Adrenal gland (tissue), 12 donors: Measurements from ENCODE around the gene CA14. TPM values are rescaled to one million over a fixed set of nuclear protein-coding genes. Genes with fewer than 3 reads are reported as not detected.
"Not testable (repeated sequence)": the region's sequence is repeated elsewhere in the genome, so short reads cannot be mapped to it uniquely, and the experiment has no call there.

Experiments used
- DNase-seq, 7 donors: peaks; one replicate each; pipeline ENCODE4 v3.0.0-alpha.2; 2019 to 2020
- H3K27ac ChIP-seq, 5 donors: fragments of 200-600 bp; sonication (generic) in 4 of 5; 1 replicate in 3 of 5; 2 replicates in 2 of 5; pipeline versions ENCODE4 v1.5.1 to v1.8.0; 2016 to 2020; ENCODE audit warnings: mild to moderate bottlenecking in 1 of 5
- H3K27me3 ChIP-seq: fragments of 200-600 bp; 2 replicates; pipeline ENCODE4 v1.8.0; 2021
- H3K36me3 ChIP-seq, 2 donors: fragments of 200-600 bp; replicated peaks in 1 of 2; 1 replicate in 1 of 2; 2 replicates in 1 of 2; pipeline versions ENCODE4 v1.5.1 to v1.8.0; 2018 to 2022
- H3K4me1 ChIP-seq, 2 donors: fragments of 200-600 bp; replicated peaks in 1 of 2; 1 replicate in 1 of 2; 2 replicates in 1 of 2; pipeline versions ENCODE4 v1.5.1 to v1.8.0; 2018 to 2021
- H3K4me3 ChIP-seq, 4 donors: fragments of 200-600 bp; sonication (generic) in 3 of 4; one replicate each; pipeline ENCODE4 v1.5.1; 2016 to 2018
- H3K9me3 ChIP-seq, 3 donors: fragments of 200-600 bp; sonication (generic) in 1 of 3; replicated peaks in 1 of 3; 1 replicate in 2 of 3; 2 replicates in 1 of 3; pipeline versions ENCODE4 v1.5.1 to v1.8.0; 2016 to 2021
- POLR2A ChIP-seq, 2 donors: fragments of 450-650 bp; IDR thresholded peaks; one replicate each; pipeline ENCODE4 v1.6.1; 2017; ENCODE audit warnings: antibody characterized with exemption in 2 of 2, mild to moderate bottlenecking in 2 of 2, moderate library complexity in 1 of 2
- WGBS, 4 donors: extraction: QIAGEN DNeasy Blood & Tissue Kit in 2 of 4; methylation state at CpG; one replicate each; pipeline versions ENCODE4 v1.1.5 to v1.1.7; 2013 to 2017; 5-methylcytosine and 5-hydroxymethylcytosine counted together
- intact Hi-C, 2 donors: fragments of 100-400 bp; cut with DNase I; formaldehyde crosslinking; loops; one replicate each; pipeline versions ENCODE4 v1.14.1 to v1.15.0; 2022 to 2023
- polyA plus RNA-seq, 3 donors: library from polyadenylated mRNA; stranded (reverse); fragments of 200-250 nt in 2 of 3; fragments of 350-450 nt in 1 of 3; fragmentation: Illumina TruSeq in 1 of 3; extraction: RNeasy Lipid Tissue Mini Kit (QIAGEN cat#74804) in 1 of 3; gene quantifications; one replicate each; pipeline ENCODE4 v1.2.3, GENCODE V29; 2013 to 2014
- total RNA-seq, 9 donors: library from RNA; depleted of rRNA in 4 of 9; stranded (reverse); fragments of >200 nt in 4 of 9; fragments of 120-200 nt in 1 of 9; fragmentation: NEBNext Ultra II Directional in 1 of 9; extraction: Animal tissue kit (Norgen Biotek cat#: 25700) in 1 of 9; gene quantifications; one replicate each; pipeline versions ENCODE4 v1.1.0 to v1.2.4, GENCODE V29; 2013 to 2023
- TF ChIP-seq, protein P1 (sequence below), 6 experiments: fragments of 450-650 bp in 4 of 6; fragments of 200-600 bp in 2 of 6; sonication (generic) in 1 of 6; IDR thresholded peaks; 1 replicate in 5 of 6; 2 replicates in 1 of 6; pipeline versions ENCODE4 v1.5.1 to v1.8.0; 2016 to 2021; ENCODE audit warnings: antibody characterized with exemption in 6 of 6, mild to moderate bottlenecking in 2 of 6, moderate library complexity in 1 of 6
- donor health status: healthy with polysubstance abuse.
- donor health status: Bipolar disorder and iron deficiency.
- donor health status: DM: yes; HTN: yes; CAD: no.
- donor health status: DM: no; HTN: no; CAD: no.
- donor health status: DM: no; HTN: no; CAD: no.
- donor health status: DM: yes; HTN: yes; CAD: no.

Gene CA14
- total and polyA plus RNA-seq, 12 donors: 0.32 to 1.1 (median 0.63) TPM; not detected in 6

DNA sequence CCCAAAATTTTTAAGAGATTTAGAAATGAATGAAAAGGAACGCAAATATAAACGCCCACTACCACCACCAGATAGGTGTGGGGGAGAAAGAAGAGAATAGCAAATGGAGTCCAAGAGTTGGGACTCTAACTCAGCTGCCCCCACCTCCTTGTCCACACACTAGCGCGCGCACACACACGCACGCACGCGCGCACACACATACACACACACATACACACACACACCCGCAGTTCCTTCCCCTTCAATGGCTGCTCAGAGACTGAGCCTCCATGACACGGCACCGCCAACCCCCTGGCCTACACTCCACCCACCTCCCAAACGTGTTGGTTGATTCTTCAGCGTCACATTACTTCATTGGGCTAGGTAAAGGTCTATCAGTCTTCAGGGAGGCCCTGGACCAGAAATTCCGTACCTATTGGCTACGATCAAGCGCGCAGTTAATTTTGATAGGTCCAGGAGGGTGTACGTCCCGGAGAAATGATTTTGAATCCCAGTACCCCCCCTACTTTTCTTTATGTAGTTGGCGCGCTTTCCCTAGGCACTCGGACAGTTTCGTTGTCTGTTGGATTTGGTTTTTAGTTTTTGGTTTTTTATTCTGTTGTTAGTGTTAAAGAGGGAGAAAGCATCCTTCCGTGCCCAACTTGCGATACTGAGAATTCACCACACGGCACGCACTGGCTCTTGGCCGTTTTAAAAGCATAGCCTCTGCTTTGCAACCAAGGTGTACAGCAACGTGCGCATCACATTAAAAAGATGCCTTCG, 21.5 kb upstream of the CA14 start, which contains the start of gene ANP32E:
ANP32E (minus strand) TSS at position 261 of the 762 bp plus-strand sequence. CDS start 326 bp downstream, outside the sequence.
- peak; percentile 82 to 96 for TF ChIP-seq POLR2A (IDR thresholded peaks at IDR 0.05)
- TF ChIP-seq, protein P1, sequence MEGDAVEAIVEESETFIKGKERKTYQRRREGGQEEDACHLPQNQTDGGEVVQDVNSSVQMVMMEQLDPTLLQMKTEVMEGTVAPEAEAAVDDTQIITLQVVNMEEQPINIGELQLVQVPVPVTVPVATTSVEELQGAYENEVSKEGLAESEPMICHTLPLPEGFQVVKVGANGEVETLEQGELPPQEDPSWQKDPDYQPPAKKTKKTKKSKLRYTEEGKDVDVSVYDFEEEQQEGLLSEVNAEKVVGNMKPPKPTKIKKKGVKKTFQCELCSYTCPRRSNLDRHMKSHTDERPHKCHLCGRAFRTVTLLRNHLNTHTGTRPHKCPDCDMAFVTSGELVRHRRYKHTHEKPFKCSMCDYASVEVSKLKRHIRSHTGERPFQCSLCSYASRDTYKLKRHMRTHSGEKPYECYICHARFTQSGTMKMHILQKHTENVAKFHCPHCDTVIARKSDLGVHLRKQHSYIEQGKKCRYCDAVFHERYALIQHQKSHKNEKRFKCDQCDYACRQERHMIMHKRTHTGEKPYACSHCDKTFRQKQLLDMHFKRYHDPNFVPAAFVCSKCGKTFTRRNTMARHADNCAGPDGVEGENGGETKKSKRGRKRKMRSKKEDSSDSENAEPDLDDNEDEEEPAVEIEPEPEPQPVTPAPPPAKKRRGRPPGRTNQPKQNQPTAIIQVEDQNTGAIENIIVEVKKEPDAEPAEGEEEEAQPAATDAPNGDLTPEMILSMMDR (IDR thresholded peaks at IDR 0.05): peak in 3 of 6 experiments; percentile 46 to 57 (median 49)
- Histone ChIP-seq H3K36me3 (peaks cover 0 to under 1% of the 10 kb centered on the region in 2 donors), H3K9me3 (no peaks in the 10 kb centered on the region), H3K27ac (peak within 1 kb of the TSS; percentile 97 to 99 (median 98)), H3K4me3 (peak within 1 kb of the TSS; percentile 70 to 90 (median 79)), H3K27me3 (no peaks in the 10 kb centered on the region), H3K4me1 (peaks cover 4 to 17% of the 10 kb centered on the region in 2 donors)
- intact Hi-C loops: no loop called here
- 0 to 1% (median 0%) methylated on average over 32 to 33 of the region's 33 CpGs for WGBS, 4 donors
- peak; percentile 94 to 99 (median 97) for DNase-seq

DNA sequence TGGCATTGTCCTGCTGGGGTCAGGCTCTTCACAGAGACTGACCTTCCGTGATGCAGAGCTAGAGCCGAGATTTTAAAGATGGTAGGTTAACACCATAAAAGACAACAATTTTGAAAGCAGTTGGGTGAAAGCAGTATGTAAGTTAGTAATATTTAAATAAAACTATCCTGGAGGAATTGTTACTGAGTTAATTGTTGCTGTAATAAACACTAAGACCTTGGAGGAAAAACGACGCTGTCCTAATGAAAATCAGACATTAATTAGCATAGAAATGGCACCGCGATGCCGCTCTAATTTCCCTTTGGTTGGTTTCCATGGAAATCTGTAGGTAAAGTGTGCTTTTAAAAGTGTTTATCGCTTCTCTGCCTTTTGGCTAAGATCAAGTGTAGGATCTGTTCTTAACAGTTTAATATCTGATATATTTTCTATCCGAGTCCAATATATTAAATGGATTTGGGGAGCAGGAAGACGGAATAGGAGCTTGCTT, 20.9 kb upstream of the CA14 start:
- peak in 1 of 7 donors; percentile 48 for DNase-seq
- H3K27me3 ChIP-seq: no peaks in the 10 kb centered on the region
- H3K9me3 ChIP-seq: no peaks in the 10 kb centered on the region
- peak overlapping the region in 2 of 4 donors; percentile 19 to 70 for H3K4me3 ChIP-seq
- H3K36me3 ChIP-seq: no peaks in the 10 kb centered on the region
- no peak for TF ChIP-seq POLR2A (IDR thresholded peaks at IDR 0.05)
- TF ChIP-seq, protein P1 (IDR thresholded peaks at IDR 0.05): no peak
- peak overlapping the region in 2 of 5 donors; percentile 20 to 45 for H3K27ac ChIP-seq
- peaks cover 4 to 17% of the 10 kb centered on the region in 2 donors for H3K4me1 ChIP-seq
- 28 to 34% (median 29%) methylated on average over 10 of the region's 10 CpGs for WGBS, 4 donors
- intact Hi-C loops: no loop called here

DNA sequence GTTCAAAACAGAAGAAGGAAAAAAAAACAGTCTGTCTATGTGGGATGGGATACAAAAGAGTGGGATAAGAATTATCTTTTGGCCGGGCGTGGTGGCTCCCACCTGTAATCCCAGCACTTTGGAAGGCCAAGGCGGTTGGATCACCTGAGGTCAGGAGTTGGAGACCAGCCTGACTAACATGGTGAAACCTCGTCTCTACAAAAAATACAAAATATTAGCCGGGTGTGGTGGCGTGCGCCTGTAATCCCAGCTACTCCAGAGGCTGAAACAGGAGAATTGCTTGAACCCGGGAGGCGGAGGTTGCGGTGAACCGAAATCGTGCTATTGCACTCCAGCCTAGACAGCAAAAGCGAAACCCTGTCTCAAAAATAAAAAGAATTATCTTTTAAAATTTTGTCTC, 20.4 kb upstream of the CA14 start:
- intact Hi-C loops, H3K27me3 ChIP-seq, H3K36me3 ChIP-seq, H3K4me3 ChIP-seq, H3K27ac ChIP-seq, H3K9me3 ChIP-seq: not testable (repeated sequence)
- DNase-seq: peak in 2 of 7 donors; percentile 20 to 54
- WGBS, 4 donors: 88 to 96% (median 93%) methylated on average over 13 of the region's 13 CpGs
- H3K4me1 ChIP-seq: peaks cover 4 to 17% of the 10 kb centered on the region in 2 donors

DNA sequence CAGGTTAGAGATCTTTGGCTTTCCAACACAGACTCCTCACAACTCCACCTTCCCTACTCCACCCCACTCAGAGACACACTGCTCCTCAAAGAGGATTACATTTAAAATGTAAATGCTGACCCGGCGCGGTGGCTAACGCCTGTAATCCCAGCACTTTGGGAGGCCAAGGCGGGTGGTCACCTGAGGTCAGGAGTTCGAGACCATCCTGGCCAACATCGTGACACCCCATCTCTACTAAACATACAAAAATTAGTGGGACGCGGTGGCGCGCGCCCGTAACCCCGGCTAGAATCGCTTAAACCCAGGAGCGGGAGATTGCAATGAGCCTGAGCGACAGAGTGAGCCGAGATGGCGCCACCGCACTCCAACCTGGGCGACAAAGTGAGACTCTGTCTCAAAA, 19.8 kb upstream of the CA14 start:
- intact Hi-C loops: no loop called here
- 92 to 95% (median 94%) methylated on average over 20 to 21 of the region's 21 CpGs for WGBS, 4 donors
- Histone ChIP-seq H3K27me3 (no peaks in the 10 kb centered on the region), H3K4me1 (peaks cover 4 to 17% of the 10 kb centered on the region in 2 donors), H3K36me3 (no peaks in the 10 kb centered on the region), H3K27ac (no peak overlapping the region), H3K9me3 (no peaks in the 10 kb centered on the region), H3K4me3 (no peak overlapping the region)
- no peak for TF ChIP-seq POLR2A (IDR thresholded peaks at IDR 0.05)
- TF ChIP-seq, protein P1 (IDR thresholded peaks at IDR 0.05): no peak
- peak in 2 of 7 donors; percentile 25 to 52 for DNase-seq
